Inferior parietal cortex (tissue), 1 donor: ENCODE measurements around the gene ERMARD.

Experiments
- DNase-seq: peaks from one replicate; pipeline ENCODE4 v3.0.0-alpha.2; 2016; ENCODE audit errors: extremely low spot score

The ERMARD gene

DNA sequence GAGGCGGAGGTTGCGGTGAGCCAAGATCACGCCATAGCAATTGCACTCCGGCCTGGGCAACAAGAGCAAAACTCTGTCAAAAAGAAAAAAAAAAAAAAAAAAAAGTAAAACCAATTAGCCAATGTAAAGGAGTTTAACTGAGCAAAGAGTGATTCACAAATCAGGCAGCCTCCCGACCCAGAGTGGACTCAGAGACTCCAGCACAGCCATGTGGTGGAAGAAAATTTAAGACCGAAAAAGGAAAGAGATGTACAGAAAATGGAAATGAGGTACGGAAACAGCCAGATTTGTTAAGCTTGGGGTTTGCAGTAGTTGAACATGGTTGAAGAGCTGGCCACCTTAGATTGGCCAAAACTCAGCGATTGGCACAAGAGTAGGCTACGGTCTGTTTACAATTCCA lies 51.4 kb downstream of the ERMARD start:
- DNase-seq = no peak

DNA sequence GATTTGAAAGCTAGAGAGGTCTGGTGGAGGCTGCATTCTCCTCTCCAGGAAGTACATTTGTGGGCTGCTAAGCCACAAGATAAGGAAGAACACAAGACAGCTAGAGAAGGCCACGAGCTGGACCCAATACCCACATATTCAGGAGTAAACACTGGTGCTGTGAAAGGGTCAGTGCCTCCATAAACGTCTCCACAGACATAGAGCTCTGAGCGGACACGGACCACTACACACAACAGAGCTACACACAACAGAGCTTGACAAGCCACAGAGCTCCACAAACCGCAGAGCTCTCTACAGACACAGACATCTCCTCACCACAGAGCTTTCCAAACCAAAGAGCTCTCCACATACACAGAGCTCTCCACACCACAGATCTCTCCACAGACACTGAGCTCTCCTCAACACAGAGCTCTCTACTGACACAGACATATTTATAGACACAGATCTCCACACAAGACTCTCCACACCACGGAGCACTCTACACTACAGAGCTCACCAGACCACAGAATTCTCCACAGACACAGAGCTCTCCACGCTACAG lies 51.9 kb downstream of the ERMARD start:
- DNase-seq = no peak

DNA sequence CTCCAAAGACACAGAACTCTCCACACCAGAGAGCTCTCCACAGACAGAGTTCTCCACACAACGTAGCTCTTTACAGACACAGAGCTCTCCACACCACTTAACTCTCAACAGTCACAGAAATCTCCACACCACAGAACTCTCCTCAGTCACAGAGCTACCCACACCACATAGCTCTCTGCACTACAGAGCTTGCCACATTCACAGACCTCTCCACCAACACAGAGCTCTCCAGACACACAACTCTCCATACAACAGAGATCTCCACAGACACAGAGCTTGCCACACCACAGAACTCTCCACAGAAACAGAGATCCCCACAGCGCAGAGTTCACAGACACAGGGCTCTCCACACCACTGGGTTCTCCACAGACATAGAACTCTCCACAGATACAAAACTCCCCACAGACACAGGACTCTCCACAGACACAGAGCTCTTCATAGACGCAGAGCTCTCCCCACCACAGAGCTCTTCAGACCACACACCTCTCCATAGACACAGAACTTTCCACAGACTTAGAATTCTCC lies 52.5 kb downstream of the ERMARD start:
- DNase-seq = no peak

DNA sequence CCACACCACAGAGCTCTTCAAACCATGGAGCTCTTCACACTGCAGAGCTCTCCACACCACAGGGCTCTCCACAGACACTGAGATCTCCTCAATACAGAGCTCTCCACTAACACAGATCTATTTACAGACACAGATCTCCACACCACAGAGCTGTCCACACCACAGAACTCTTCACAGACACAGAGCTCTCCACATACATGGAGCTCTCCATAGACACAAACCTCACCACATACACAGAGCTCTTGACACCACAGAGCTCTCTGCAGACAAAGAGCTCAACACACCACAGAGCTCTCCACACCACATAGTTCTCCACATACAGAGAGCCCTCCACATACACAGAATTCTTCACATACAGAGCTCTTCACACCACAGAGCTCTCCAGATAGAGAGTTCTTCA lies 53.0 kb downstream of the ERMARD start:
- DNase-seq = no peak

DNA sequence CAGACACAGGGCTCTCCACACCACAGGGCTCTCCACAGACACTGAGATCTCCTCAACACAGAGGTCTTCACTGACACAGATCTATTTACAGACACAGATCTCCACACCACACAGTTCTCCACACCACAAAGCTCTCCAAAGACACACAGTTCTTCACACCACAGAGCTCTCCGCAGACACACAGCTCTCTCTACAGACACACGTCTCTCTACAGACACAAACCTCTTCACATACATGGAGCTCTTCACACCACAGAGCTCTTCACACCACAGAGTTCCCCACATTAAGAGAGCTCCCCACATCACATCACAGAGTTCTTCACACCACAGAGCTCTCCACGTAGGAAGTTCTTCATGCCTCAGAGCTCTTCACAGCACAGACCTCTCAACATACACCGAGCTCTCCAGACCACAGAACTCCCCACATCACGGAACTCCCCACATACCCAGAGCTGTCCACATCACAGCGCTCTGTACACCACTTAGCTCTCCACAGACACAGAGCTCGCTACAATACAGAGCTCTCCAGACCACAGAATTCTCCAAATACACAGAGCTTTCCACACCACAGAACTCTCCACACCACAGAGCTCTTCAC lies 53.9 kb downstream of the ERMARD start:
- DNase-seq = no peak

DNA sequence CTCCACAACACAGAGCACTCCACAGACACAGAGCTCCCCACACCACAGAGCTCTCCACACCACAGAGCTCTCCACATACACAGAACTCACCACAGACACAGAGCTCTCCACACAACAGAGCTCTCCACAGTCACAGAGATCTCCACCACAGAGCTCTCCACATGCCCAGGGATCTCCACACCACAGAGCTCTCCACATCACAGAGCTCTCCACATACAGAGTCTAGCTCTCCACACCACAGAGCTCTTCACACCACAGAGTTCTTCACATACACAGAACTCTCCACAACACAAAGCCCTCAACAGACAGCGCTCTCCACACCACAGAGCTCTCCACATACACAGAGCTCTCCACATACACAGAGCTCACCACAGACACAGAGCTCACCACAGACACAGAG lies 55.3 kb downstream of the ERMARD start:
- DNase-seq = no peak

DNA sequence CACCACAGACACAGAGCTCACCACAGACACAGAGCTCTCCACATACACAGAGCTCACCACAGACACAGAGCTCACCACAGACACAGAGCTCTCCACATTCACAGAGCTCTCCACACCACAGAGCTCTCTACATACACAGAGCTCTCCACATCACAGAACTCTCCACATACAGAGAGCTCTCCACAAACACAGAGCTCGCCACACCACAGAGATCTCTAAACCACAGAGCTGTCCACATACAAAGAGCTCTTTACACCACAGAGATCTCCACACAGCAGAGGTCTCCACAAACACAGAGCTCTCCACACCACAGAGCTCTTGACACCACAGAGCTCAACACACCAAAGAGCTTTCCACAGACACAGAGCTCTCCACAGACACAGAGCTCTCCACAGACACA lies 55.8 kb downstream of the ERMARD start:
- DNase-seq = no peak

DNA sequence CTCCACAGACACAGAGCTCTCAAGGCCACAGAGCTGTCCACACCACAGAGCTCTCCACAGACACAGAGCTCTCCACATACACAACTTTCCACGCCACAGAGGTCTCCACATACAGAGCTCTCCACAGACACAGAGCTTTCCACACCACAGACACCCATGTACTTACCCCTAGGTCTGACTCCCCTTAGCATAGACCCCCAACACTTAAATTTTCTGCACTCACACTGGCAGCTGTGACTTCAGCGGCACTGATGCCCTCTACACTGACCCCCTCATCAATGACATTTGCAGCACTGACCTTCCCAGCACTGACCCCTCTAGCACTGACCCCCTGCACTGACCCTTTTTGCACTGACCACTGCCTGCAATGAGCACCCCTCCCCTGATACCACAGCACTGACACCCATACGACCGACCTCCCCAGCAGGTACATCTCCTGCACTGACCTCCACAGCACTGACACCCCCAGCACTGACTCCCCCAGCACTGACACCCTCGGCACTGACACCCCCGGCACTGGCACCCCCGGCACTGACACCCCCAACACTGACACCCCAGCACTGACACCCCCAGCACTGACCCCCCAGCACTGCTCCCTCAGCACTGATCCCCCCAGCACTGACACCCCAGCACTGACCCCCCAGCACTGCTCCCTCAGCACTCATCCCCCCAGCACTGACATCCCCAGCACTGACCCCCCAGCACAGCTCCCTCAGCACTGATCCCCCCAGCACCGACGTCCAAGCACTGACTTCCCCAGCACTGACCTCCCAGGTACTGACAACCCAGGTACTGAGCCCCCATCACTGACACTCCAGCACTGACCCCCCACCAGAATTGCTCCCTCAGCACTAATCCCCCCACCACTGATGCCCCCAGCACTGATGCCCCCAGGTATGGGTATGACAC lies 56.5 kb downstream of the ERMARD start:
- no peak for DNase-seq

DNA sequence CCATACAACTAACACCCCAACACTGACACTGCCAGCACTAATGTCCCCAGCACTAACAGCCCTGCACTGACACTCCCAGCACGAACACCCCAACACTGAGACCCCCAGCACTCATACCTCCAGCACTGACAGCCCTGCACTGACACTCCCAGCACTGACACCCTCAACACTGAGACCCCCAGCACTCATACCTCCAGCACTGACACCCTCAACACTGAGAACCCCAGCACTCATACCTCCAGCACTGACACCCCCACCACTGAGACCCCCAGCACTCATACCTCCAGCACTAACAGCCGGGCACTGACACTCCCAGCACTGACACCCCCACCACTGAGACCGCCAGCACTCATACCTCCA lies 57.2 kb downstream of the ERMARD start:
- DNase-seq = no peak

DNA sequence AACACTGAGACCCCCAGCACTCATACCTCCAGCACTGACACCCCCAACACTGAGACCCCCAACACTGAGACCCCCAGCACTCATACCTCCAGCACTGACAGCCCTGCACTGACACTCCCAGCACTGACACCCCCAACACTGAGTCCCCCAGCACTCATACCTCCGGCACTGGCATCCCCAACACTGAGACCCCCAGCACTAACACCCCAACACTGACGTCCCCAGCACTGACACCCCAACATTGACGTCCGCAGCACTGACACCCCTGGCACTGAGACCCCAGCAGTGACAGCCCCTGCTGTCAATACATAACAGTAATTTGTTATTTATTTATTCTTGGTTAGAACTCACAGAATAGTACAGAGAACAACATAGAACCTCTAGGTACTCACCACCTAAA lies 58.0 kb downstream of the ERMARD start:
- DNase-seq = no peak

DNA sequence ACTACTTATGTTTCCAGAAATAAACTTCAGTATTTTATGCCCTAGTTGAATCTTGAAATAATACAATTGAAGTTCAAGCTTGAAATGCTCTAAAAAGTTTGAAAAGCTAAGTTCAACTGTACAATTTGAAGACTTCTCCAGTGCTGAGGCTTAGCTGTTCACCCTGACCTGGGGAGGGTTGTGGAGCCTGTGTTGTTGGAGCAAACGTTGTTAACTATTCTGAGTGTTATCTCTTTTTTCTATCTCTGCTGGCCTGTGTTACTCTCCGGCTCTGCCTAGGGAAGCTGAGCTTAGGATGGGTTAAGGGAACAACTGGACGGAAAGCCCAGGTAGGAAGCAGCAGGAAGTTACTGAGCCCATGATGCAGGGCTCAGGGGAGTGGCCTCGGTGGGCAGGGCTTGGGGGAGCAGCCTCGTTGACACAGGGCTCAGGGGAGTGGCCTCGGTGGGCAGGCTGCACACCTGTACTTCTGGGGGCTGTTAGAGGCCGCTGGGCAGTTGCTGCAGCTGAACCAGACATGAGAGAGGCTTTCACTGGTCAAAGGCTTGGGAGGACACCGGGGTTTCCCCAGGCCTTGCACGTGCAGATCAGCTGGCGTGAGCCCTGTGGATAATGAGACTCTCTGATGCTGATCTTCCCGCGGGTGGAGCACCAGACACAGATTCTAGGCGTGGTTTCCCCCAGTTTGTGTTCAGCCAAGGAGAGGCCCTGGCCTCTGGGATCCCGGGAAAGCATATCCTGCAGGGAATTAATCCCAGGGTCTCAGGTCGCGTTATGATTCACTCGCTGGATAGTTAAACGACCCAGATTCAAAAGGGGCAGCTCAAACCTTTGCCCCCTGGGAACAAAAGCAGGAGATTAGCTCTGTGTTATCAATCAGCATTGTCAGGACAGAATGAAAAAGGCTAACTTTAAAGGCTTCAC lies 58.9 kb downstream of the ERMARD start:
- DNase-seq = no peak

DNA sequence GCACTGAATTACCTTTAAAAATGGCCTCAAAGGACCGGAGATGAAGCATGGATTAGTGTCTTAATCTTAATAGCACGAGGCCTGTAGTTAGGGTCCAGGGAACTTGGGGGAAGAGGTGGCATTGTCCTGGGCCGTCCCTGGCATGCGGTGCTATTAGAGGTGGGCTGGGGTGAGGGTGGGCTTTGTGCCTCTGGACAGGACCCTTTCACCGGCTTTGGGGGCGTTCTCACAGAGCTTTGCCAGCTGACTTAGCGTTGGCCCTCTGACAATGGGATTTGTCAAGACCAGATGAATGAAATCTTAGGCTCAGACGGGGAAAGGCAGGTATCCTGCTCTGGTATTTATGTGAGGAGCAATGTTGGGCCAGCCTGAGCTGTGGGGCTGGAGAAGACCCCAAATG lies 59.6 kb downstream of the ERMARD start:
- no peak for DNase-seq

DNA sequence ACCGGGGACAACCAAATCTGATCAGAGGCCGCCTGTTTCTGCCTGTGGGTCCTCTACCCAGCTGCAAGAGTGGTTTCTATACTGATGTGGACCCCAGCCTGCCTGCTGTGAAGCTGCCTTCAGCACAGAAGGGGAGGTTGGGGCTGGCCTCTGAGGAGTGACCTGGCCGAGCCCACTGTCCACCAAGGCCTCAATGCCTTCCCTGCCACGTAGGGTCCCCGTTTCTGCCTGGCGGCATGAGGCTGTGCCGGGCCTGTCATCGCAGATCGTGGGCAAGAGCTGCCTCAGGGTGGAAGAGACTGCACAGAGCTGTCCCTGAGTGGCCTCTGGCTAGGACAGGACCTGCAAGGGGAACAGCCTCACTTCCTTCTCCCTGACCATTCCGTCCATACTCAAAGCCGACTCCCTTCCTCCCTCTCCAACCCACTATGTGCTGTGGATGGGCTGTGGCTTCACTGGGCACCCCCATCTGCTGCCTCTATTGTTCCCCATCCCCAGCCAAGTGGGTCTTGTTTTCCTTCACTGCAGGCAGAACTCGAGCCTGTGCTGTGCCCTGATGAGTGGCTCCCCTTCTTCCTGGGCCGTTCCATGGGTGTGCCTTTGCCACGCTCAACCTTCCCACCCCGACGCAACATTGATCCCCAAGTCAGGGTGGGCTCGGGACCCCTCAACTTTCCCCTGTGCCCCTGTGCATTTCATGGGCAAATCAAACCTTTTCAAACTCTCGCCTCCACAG lies 60.3 kb downstream of the ERMARD start:
- no peak for DNase-seq

DNA sequence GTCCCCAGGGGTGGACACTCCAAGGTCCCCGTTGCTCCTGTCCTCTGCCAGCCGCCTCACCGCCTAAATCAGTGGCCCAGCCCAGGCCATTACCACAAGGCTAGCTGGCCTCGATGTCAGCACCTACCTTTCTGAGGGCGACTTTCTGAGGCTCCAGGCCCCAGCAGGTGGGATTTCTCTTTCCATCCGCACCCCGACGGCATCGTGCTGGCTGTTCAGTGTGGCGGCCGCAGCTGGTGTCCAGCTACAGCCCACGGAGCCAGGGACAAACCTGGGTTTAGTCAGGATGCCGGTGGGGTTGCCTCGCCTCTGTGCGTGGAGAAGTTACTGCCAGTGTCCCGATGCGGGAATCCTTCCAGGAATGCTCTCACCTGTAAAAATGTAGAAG lies 60.8 kb downstream of the ERMARD start:
- no peak for DNase-seq

DNA sequence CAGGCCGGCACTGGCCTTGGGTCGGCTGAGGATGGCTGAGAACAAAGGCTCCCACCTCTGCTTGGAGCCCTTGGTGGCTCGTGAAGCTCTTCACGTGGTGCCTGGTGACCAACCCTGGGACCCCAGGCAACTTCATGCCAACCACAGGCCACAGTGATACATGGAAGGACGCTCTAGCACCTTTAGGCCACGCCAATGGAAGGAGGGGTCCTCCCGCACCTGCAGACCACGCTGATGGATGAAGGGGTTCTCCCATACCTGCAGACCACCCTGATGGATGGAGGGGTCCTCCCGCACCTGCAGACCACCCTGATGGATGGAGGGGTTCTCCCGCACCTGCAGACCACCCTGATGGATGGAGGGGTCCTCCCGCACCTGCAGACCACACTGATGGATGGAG lies 62.5 kb downstream of the ERMARD start:
- DNase-seq = no peak

DNA sequence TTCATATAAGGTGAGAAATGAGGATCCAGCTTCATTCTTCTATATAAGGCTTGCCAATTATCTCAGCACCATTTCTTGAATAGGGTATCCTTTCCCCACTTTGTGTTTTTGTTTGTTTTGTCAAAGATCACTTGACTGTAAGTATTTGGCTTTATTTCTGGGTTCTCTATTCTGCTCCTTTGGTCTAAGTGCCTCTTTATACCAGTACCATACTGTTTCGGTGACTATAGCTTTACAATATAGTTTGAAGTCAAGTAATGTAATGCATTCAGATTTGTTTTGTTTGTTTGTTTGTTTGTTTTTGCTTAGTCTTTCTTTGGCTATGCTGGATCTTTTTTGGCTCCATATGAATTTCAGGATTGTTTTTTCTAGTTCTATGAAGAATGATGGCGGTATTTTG lies 64.6 kb downstream of the ERMARD start:
- DNase-seq = no peak

DNA sequence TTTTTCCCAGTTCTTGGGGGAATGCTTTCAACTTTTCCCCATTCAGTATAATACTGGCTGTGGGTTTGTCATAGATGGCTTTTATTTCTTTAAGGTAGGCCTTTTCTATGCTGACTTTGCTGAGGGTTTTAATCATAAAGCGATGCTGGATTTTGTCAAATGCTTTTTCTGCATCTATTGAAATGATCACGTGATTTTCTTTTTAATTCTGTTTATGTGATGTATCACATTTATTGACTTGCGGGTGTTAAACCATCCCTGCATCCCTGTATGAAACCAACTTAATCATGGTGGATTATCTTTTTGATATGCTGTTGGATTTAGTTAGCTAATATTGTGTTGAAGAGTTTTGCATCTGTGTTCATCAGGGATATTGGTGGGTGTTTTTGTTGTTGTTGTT lies 65.6 kb downstream of the ERMARD start:
- no peak for DNase-seq

DNA sequence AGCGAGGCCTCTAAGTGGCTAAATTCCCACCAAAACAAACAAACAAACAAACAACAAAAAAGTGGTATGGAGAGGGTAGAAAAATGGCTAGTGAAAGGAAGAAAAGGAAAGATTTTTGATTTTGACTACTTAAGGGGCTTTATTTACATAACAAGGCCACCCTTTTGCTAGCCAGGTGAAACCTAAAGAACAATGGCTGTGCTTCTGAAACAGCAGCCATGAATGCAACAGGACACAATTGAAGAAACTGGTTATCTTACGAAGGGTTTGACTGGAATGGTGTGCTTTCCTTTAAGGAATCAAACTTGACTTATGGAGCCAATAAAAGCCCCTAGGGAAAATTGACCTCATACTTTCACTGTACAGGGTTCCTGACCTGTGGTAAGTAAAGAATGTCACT lies 68.9 kb downstream of the ERMARD start:
- DNase-seq = no peak

DNA sequence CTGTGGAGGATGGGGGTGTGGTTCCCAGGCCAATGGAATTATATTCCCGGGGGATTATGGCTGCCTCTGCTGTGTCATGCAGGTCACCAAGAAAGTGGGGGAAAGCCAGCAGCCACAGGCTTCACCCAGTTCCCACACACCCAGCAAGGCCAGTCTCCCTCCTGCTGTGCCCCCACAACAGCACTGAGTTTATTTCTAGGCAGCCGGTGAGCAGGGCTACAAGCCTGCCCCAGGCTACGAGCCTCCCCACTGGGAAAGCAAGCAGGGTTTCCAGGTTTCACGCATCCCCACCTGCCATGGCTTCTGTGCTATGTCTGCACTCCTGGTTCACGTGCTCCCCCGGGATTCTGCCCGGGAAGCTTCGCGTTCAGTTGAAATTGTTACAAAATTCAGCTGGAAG lies 72.6 kb downstream of the ERMARD start:
- no peak for DNase-seq

DNA sequence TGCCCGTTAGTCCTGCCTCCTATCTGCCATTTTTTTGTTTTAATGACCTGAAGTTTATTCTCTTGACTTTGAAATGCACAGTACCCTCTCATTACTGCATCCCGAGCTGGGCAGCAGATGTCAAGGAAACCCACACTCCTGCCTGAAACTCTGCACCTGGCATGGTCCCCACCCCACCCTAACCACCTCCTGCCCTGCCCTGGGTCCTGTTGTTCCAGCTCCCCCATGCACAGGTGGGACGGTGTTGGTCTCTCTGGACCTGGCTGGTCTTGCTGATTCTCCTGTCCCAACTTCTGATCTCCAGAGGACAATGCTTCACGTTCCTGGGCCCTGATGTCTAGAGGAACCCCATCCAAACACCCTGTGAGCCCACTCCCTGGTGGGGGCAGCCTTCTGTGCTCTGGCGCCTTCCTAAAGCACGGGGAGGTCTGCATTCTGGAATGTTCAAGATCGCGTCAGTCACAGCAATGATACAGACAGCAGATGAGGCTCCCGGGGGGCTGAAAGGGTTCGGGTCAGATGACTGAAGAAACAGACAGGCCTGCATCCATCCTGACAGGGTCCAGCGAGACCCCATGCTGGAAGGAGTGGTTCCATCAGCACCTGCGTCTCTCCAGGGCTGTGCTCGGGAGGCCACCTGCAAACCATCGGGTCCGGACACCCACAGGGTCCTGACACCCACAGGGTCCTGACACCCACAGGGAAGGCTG lies 73.6 kb downstream of the ERMARD start:
- DNase-seq = no peak
